ENCODE results near the gene ULK4. TPM values are rescaled to one million over a fixed set of nuclear protein-coding genes. Genes with fewer than 3 reads are reported as not detected.
"Not testable (repeated sequence)": the region's sequence is repeated elsewhere in the genome, so short reads cannot be mapped to it uniquely, and the experiment has no call there.

ULK4 gene
- total and polyA plus RNA-seq, 2 of the 8 experiments (the other 6 are each of a cell fraction or from before 2014, with no cell fraction given): 3.0 to 10.8 TPM

GRCh38 chr3:41860489-41860888 lies 101.4 kb downstream of the ULK4 start:
- H2BK15ac ChIP-seq (ENCODE audit: low read length); H3K9ac ChIP-seq (replicated peaks in 1 of 4; ENCODE audit: extremely low read depth in 1 of 4, low read depth in 3 of 4, low read length in 3 of 4); H3K27me3 ChIP-seq (replicated peaks in 1 of 4; ENCODE audit: control insufficient read depth in 3 of 4, extremely low read depth in 1 of 4, insufficient read depth in 3 of 4, low read length in 3 of 4); H3K23me2 ChIP-seq (ENCODE audit: low read depth, low read length); H2BK120ac ChIP-seq (replicated peaks; ENCODE audit: low read depth, low read length); FAIRE-seq; H2BK20ac ChIP-seq (ENCODE audit: low read length); H3K56ac ChIP-seq (replicated peaks; ENCODE audit: insufficient read length, low read depth, low read length); POLR2A ChIA-PET (ENCODE audit: partially characterized antibody); H2BK5ac ChIP-seq (ENCODE audit: low read depth, low read length); H3K4me3 ChIP-seq (ENCODE audit: extremely low read depth in 1 of 4, insufficient read depth in 2 of 4, low read depth in 3 of 4, low read length in 4 of 4); H3K9me3 ChIP-seq (ENCODE audit: insufficient read depth in 2 of 2, low read depth in 1 of 2, low read length in 1 of 2); H4K8ac ChIP-seq (ENCODE audit: extremely low read depth, insufficient read depth, low read length); H4K20me1 ChIP-seq (replicated peaks in 1 of 2; ENCODE audit: control insufficient read depth in 1 of 2, insufficient read depth in 2 of 2, low read length in 2 of 2); H2AFZ ChIP-seq (ENCODE audit: low read length); H3K4me1 ChIP-seq (replicated peaks in 1 of 4; ENCODE audit: control insufficient read depth in 3 of 4, insufficient read depth in 4 of 4, low read length in 3 of 4); DNase-seq (ENCODE audit: low read depth in 1 of 2, low spot score in 2 of 2); H3K4me2 ChIP-seq (ENCODE audit: insufficient read depth in 1 of 2, low read depth in 2 of 2, low read length in 2 of 2); H3K79me1 ChIP-seq (ENCODE audit: low read depth, low read length); H3K36me3 ChIP-seq (ENCODE audit: control insufficient read depth in 2 of 4, insufficient read depth in 4 of 4, low read length in 3 of 4); H3K4ac ChIP-seq (replicated peaks; ENCODE audit: insufficient read length, low read depth, low read length); H4K5ac ChIP-seq (ENCODE audit: insufficient read length, low read depth, low read length); CTCF ChIA-PET (ENCODE audit: partially characterized antibody); H4K91ac ChIP-seq (replicated peaks; ENCODE audit: insufficient read length, low read length); H2BK12ac ChIP-seq (ENCODE audit: low read depth, low read length); H3K23ac ChIP-seq (ENCODE audit: insufficient read length); H3K18ac ChIP-seq (ENCODE audit: extremely low read depth, low read length); H3K14ac ChIP-seq (ENCODE audit: insufficient read length); H2AK5ac ChIP-seq (ENCODE audit: low read depth, low read length); H3K27ac ChIP-seq (ENCODE audit: low read depth, low read length); H3K79me2 ChIP-seq (ENCODE audit: control insufficient read depth in 1 of 2, insufficient read depth in 2 of 2, low read length in 2 of 2): not testable (repeated sequence)
- 88% methylated on average over 2 of the region's 2 CpGs; no CpG with 5 or more reads in 1 of the 2 experiments for WGBS, 2 experiments (ENCODE audit: extremely low coverage in 1 of 2, insufficient coverage in 1 of 2, insufficient read length in 1 of 2, insufficient replicate concordance in 2 of 2, low coverage in 1 of 2, low lambda C conversion rate in 2 of 2, missing lambda C conversion rate in 1 of 2)

Measured in H1 (cell line).